HepG2 (cell line): Measurements from ENCODE around the gene INO80B. TPM values are rescaled to one million over a fixed set of nuclear protein-coding genes. Genes with fewer than 3 reads are reported as not detected.

Experiments
- EZH2 ChIP-seq: conservative IDR thresholded peaks from 2 replicates; pipeline ENCODE4 v1.6.1; 2012; ENCODE audit warnings: mild to moderate bottlenecking, low read depth, low read length, moderate library complexity
- JDP2 ChIP-seq: sonication (generic); formaldehyde crosslinking; IDR thresholded peaks from 2 replicates; pipeline ENCODE4 v1.8.1; 2022; ENCODE audit warnings: missing genetic modification reagents, borderline replicate concordance
- MBNL3 ChIP-seq: fragments of 250-450 bp; sonication (Bioruptor Pico); conservative IDR thresholded peaks from 2 replicates; pipeline ENCODE4 v1.8.0; 2022; ENCODE audit warnings: mild to moderate bottlenecking, inconsistent platforms
- PAXIP1 ChIP-seq: sonication (generic); formaldehyde crosslinking; conservative IDR thresholded peaks from 2 replicates; pipeline ENCODE4 v1.4.0; 2020; ENCODE audit warnings: mild to moderate bottlenecking, missing genetic modification reagents, moderate library complexity
- POLR2G ChIP-seq: fragments of 200-400 bp; formaldehyde crosslinking; IDR thresholded peaks from 2 replicates; pipeline ENCODE4 v1.6.1; 2018; ENCODE audit warnings: mild to moderate bottlenecking, low read depth, low read length, moderate library complexity
- RNF2 ChIP-seq: fragments of 450-650 bp; conservative IDR thresholded peaks from 2 replicates; pipeline ENCODE4 v1.6.1; 2016; ENCODE audit warnings: low read depth
- TBL1XR1 ChIP-seq: fragments of 150-350 bp; IDR thresholded peaks from 2 replicates; pipeline ENCODE4 v1.6.1; 2014; ENCODE audit warnings: borderline replicate concordance, low read length; ENCODE audit not compliant: partially characterized antibody
- TBX2 ChIP-seq: sonication (generic); formaldehyde crosslinking; IDR thresholded peaks from 2 replicates; pipeline ENCODE4 v1.5.0; 2020; ENCODE audit warnings: missing genetic modification reagents, mild to moderate bottlenecking, borderline replicate concordance
- ZNF143 ChIP-seq: sonication (generic); formaldehyde crosslinking; IDR thresholded peaks from 2 replicates; pipeline ENCODE4 v1.4.0; 2020; ENCODE audit warnings: missing genetic modification reagents
- ZNF160 ChIP-seq: sonication (generic); formaldehyde crosslinking; IDR thresholded peaks from 2 replicates; pipeline ENCODE4 v1.8.0; 2022; ENCODE audit warnings: mild to moderate bottlenecking, inconsistent platforms, missing genetic modification reagents
- ZNF704 ChIP-seq: sonication (generic); formaldehyde crosslinking; IDR thresholded peaks from 2 replicates; pipeline ENCODE4 v1.8.1; 2023; ENCODE audit warnings: mild to moderate bottlenecking, inconsistent platforms, moderate library complexity, missing genetic modification reagents, borderline replicate concordance
- ZNF790 ChIP-seq: sonication (generic); formaldehyde crosslinking; IDR thresholded peaks from 2 replicates; pipeline ENCODE4 v1.8.0; 2022; ENCODE audit warnings: missing genetic modification reagents, mild to moderate bottlenecking, borderline replicate concordance
- ZNF878 ChIP-seq: sonication (generic); formaldehyde crosslinking; IDR thresholded peaks from 2 replicates; pipeline ENCODE4 v1.8.1; 2023; ENCODE audit warnings: mild to moderate bottlenecking, missing genetic modification reagents, moderate library complexity
- ZSCAN22 ChIP-seq: sonication (generic); formaldehyde crosslinking; IDR thresholded peaks from 2 replicates; pipeline ENCODE4 v1.4.0; 2020; ENCODE audit warnings: mild to moderate bottlenecking, missing genetic modification reagents
- polyA plus RNA-seq, 8 experiments: library from polyadenylated mRNA; depleted of rRNA in 3 of 8; stranded (reverse) in 7 of 8; unstranded in 1 of 8; fragments of >200 nt; fragmentation: Illumina TruSeq in 4 of 8; extraction: Trizol in 4 of 8; gene quantifications; 2 replicates each; pipeline versions ENCODE4 v1.2.1 to v1.2.3, GENCODE V29; 2011 to 2016; ENCODE audit warnings: low read depth in 4 of 8, missing spikeins in 1 of 8, mixed read lengths in 1 of 8; ENCODE audit not compliant: insufficient read depth in 1 of 8
- total RNA-seq, 5 experiments: library from RNA; depleted of rRNA; stranded (reverse); fragments of >200 nt; fragmentation: Illumina TruSeq; extraction: Trizol; gene quantifications; 2 replicates each; pipeline ENCODE4 v1.2.3, GENCODE V29; 2016; ENCODE audit warnings: low read depth in 1 of 5
- TF ChIP-seq, protein P1 (sequence below): sonication (generic); formaldehyde crosslinking; IDR thresholded peaks from 2 replicates; pipeline ENCODE4 v1.9.0; 2022; ENCODE audit warnings: missing genetic modification reagents, mild to moderate bottlenecking, borderline replicate concordance
- TF ChIP-seq, protein P2 (sequence below): sonication (generic); formaldehyde crosslinking; IDR thresholded peaks from 2 replicates; pipeline ENCODE4 v1.4.0; 2020; ENCODE audit warnings: mild to moderate bottlenecking, low read depth, missing genetic modification reagents
- TF ChIP-seq, protein P3 (sequence below): sonication (generic); formaldehyde crosslinking; IDR thresholded peaks from 2 replicates; pipeline ENCODE4 v1.5.0; 2020; ENCODE audit warnings: missing genetic modification reagents

The INO80B gene
- total and polyA plus RNA-seq, 2 of the 13 experiments (the other 11 are each of a cell fraction or from before 2014, with no cell fraction given): 6.2 to 14.5 TPM

GRCh38 chr2:74507145-74507925 lies 52.4 kb downstream of the INO80B start, which contains the start of gene PCGF1 (continued):
- TF ChIP-seq EZH2 (no peak), PAXIP1 (peak; percentile 60), POLR2G (peak; percentile 80), MBNL3 (CRISPR knock-in tag) (no peak; the same call in 1 of the 2 replicates), ZNF143 (CRISPR knock-in tag) (peak; percentile 80), ZNF704 (CRISPR knock-in tag) (peak; percentile 89), JDP2 (CRISPR knock-in tag) (peak; percentile 59; the same call in 1 of the 2 replicates), ZSCAN22 (CRISPR knock-in tag) (0 out of 2 replicates have a peak, but pooled peaks have one; percentile 22), ZNF160 (CRISPR knock-in tag) (peak; percentile 65; the same call in 1 of the 2 replicates), TBL1XR1 (peak; percentile 29), TBX2 (CRISPR knock-in tag) (peak; percentile 78), ZNF790 (CRISPR knock-in tag) (no peak), RNF2 (peak; percentile 59; the same call in 1 of the 2 replicates), ZNF878 (CRISPR knock-in tag) (no peak; the same call in 1 of the 2 replicates)
- TF ChIP-seq, protein P1, sequence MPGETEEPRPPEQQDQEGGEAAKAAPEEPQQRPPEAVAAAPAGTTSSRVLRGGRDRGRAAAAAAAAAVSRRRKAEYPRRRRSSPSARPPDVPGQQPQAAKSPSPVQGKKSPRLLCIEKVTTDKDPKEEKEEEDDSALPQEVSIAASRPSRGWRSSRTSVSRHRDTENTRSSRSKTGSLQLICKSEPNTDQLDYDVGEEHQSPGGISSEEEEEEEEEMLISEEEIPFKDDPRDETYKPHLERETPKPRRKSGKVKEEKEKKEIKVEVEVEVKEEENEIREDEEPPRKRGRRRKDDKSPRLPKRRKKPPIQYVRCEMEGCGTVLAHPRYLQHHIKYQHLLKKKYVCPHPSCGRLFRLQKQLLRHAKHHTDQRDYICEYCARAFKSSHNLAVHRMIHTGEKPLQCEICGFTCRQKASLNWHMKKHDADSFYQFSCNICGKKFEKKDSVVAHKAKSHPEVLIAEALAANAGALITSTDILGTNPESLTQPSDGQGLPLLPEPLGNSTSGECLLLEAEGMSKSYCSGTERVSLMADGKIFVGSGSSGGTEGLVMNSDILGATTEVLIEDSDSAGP (CRISPR knock-in tag): peak; percentile 95; the same call in 1 of the 2 replicates
- TF ChIP-seq, protein P2, sequence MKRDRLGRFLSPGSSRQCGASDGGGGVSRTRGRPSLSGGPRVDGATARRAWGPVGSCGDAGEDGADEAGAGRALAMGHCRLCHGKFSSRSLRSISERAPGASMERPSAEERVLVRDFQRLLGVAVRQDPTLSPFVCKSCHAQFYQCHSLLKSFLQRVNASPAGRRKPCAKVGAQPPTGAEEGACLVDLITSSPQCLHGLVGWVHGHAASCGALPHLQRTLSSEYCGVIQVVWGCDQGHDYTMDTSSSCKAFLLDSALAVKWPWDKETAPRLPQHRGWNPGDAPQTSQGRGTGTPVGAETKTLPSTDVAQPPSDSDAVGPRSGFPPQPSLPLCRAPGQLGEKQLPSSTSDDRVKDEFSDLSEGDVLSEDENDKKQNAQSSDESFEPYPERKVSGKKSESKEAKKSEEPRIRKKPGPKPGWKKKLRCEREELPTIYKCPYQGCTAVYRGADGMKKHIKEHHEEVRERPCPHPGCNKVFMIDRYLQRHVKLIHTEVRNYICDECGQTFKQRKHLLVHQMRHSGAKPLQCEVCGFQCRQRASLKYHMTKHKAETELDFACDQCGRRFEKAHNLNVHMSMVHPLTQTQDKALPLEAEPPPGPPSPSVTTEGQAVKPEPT (CRISPR knock-in tag): peak; percentile 72; the same call in 1 of the 2 replicates
- TF ChIP-seq, protein P3, sequence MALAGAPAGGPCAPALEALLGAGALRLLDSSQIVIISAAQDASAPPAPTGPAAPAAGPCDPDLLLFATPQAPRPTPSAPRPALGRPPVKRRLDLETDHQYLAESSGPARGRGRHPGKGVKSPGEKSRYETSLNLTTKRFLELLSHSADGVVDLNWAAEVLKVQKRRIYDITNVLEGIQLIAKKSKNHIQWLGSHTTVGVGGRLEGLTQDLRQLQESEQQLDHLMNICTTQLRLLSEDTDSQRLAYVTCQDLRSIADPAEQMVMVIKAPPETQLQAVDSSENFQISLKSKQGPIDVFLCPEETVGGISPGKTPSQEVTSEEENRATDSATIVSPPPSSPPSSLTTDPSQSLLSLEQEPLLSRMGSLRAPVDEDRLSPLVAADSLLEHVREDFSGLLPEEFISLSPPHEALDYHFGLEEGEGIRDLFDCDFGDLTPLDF: 0 out of 2 replicates have a peak, but pooled peaks have one; percentile 59
